Suprapubic skin (tissue), 4 donors: Measurements from ENCODE around the gene ATP5F1A. TPM values are rescaled to one million over a fixed set of nuclear protein-coding genes. Genes with fewer than 3 reads are reported as not detected.

Experiments used
- DNase-seq, 2 donors: peaks; one replicate each; pipeline ENCODE4 v3.0.0-alpha.2; 2019; ENCODE audit warnings: low spot score in 2 of 2
- H3K27ac ChIP-seq: fragments of 200-600 bp; sonication (generic); one replicate; pipeline ENCODE4 v1.5.1; 2019
- H3K27me3 ChIP-seq: fragments of 200-600 bp; sonication (generic); one replicate; pipeline ENCODE4 v1.5.1; 2019
- H3K36me3 ChIP-seq: fragments of 200-600 bp; sonication (generic); one replicate; pipeline ENCODE4 v1.5.1; 2019
- H3K4me1 ChIP-seq: fragments of 200-600 bp; sonication (generic); one replicate; pipeline ENCODE4 v1.5.1; 2019
- H3K4me3 ChIP-seq: fragments of 200-600 bp; sonication (generic); one replicate; pipeline ENCODE4 v1.5.1; 2019; ENCODE audit warnings: mild to moderate bottlenecking
- H3K9me3 ChIP-seq: fragments of 200-600 bp; sonication (generic); one replicate; pipeline ENCODE4 v1.5.1; 2019
- EP300 ChIP-seq: sonication (generic); formaldehyde crosslinking; IDR thresholded peaks from one replicate; pipeline ENCODE4 v1.6.1; 2017; ENCODE audit warnings: antibody characterized with exemption
- POLR2A ChIP-seq, 2 donors: fragments of 450-650 bp; IDR thresholded peaks; one replicate each; pipeline ENCODE4 v1.6.1; 2017; ENCODE audit warnings: antibody characterized with exemption in 2 of 2, mild to moderate bottlenecking in 2 of 2, moderate library complexity in 2 of 2
- POLR2AphosphoS5 ChIP-seq, 3 donors: sonication (generic); formaldehyde crosslinking; IDR thresholded peaks; one replicate each; pipeline ENCODE4 v1.6.1; 2017; ENCODE audit warnings: antibody characterized with exemption in 3 of 3
- WGBS: methylation state at CpG from one replicate; pipeline ENCODE4 v1.1.5; 2018; 5-methylcytosine and 5-hydroxymethylcytosine counted together
- total RNA-seq, 4 donors: library from RNA; depleted of rRNA; stranded (reverse); fragments of >200 nt; gene quantifications; one replicate each; pipeline ENCODE4 v1.1.0, GENCODE V29; 2016
- TF ChIP-seq, protein P1 (sequence below), 2 donors: fragments of 200-600 bp in 1 of 2; fragments of 450-650 bp in 1 of 2; sonication (generic) in 1 of 2; IDR thresholded peaks; one replicate each; pipeline ENCODE4 v1.5.1; 2016 to 2019; ENCODE audit warnings: antibody characterized with exemption in 2 of 2, mild to moderate bottlenecking in 1 of 2, moderate library complexity in 1 of 2

Gene ATP5F1A
- total RNA-seq, 4 donors from 2014 or later = 250 to 584 (median 489) TPM

DNA sequence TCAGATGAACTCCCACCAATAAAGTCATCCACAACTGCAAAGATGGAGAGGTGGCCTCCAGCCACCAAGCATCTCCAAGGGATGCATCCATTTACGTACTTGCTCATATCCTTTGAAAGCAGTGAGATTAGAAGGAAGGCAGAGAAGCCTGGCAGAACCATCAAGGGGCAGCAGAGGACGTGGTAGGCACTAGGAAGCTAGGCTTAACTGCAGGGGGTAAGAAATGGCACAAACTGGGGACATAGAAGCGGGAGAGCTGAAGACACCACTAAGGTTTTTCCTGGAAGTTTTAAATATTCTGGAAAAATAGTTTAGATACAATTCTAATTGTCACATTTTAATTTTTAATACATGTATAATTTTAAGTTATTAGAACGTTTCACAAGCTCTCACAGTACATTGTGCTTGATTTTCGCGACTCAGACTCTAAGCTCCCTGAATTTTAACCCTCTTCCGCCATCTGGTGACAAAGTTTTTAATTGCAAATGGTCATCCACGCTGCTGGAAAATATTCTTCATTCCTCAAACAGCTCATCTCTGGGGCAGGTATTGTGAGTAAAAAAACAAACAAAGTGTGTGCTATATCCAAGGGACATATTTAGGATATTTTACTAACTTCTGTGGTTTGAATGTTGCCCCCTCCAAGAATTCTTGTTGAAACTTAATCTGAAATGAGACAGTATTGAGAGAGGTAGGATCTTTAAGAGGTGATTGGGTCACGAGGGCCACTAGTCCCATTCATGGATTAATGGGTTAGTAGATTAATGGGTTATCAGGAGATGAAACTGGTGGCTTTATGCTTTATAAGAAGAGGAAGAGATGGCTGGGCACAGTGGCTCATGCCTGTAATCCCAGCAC, 24.4 kb downstream of the ATP5F1A start:
- 26% methylated on average over 9 of the region's 9 CpGs for WGBS
- Histone ChIP-seq H3K4me1 (peaks cover 39% of the 10 kb centered on the region), H3K27me3 (no peaks in the 10 kb centered on the region), H3K9me3 (no peaks in the 10 kb centered on the region), H3K4me3 (no peak overlapping the region), H3K36me3 (peaks cover 13% of the 10 kb centered on the region), H3K27ac (no peak overlapping the region)
- no peak for TF ChIP-seq POLR2AphosphoS5 (IDR thresholded peaks at IDR 0.05)
- TF ChIP-seq, protein P1, sequence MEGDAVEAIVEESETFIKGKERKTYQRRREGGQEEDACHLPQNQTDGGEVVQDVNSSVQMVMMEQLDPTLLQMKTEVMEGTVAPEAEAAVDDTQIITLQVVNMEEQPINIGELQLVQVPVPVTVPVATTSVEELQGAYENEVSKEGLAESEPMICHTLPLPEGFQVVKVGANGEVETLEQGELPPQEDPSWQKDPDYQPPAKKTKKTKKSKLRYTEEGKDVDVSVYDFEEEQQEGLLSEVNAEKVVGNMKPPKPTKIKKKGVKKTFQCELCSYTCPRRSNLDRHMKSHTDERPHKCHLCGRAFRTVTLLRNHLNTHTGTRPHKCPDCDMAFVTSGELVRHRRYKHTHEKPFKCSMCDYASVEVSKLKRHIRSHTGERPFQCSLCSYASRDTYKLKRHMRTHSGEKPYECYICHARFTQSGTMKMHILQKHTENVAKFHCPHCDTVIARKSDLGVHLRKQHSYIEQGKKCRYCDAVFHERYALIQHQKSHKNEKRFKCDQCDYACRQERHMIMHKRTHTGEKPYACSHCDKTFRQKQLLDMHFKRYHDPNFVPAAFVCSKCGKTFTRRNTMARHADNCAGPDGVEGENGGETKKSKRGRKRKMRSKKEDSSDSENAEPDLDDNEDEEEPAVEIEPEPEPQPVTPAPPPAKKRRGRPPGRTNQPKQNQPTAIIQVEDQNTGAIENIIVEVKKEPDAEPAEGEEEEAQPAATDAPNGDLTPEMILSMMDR (IDR thresholded peaks at IDR 0.05) = peak; percentile 37 to 46
- no peak for DNase-seq

DNA sequence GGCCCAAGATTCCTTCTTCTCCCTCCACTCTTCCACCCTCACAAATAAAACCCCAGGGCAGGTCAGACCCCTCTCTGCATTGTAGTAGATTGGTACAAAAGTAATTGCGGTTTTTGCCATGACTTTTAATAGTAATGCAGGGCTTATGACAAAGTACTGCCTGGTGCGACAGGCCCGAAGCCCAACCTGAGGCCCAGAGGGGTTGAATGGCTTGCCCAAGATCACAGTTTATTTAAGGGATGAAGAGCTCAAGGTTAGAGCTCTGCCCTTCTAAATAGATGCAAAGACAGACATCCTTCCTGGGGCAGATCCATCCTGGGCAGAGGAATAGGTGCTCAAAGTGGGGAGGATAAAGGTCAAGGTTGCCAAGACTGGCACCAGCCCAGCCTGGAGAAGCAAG, 25.1 kb downstream of the ATP5F1A start:
- H3K36me3 ChIP-seq = peaks cover 7% of the 10 kb centered on the region
- peaks cover 42% of the 10 kb centered on the region for H3K4me1 ChIP-seq
- H3K27me3 ChIP-seq = no peaks in the 10 kb centered on the region
- no peak overlapping the region for H3K4me3 ChIP-seq
- H3K9me3 ChIP-seq = no peaks in the 10 kb centered on the region
- DNase-seq = no peak
- 87% methylated on average over 3 of the region's 3 CpGs for WGBS
- TF ChIP-seq POLR2A (IDR thresholded peaks at IDR 0.05) (no peak), EP300 (no peak), POLR2AphosphoS5 (IDR thresholded peaks at IDR 0.05) (no peak)
- TF ChIP-seq, protein P1 (IDR thresholded peaks at IDR 0.05) = no peak
- H3K27ac ChIP-seq = no peak overlapping the region

DNA sequence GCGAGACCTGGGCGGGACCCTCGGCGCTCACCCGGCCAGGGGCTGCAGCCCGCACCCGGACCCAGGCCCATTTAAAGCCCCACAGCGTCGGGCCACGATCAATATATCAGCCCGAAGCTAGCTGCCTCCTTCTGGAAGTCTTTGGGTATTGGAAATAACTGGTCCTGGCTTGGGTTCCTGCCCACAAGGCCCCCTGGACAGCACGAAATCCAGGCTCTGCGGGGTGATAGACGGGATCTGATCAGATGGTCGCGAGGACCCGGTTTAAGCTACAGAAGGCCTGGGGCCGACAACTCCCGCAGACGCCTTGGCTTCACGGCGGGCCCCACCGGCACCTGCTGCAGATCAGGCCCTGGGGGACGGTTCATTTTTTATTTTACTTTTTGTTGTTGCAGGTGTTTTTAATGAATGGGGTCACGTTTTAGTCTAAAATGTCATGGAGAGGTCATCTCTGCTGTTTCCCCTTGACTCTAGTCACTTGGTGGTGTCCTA, 25.7 kb downstream of the ATP5F1A start:
- no peaks in the 10 kb centered on the region for H3K9me3 ChIP-seq
- 53% methylated on average over 9 of the region's 25 CpGs for WGBS
- H3K4me1 ChIP-seq = peaks cover 42% of the 10 kb centered on the region
- H3K27ac ChIP-seq = no peak overlapping the region
- no peaks in the 10 kb centered on the region for H3K27me3 ChIP-seq
- no peak for DNase-seq
- TF ChIP-seq, protein P1 (IDR thresholded peaks at IDR 0.05) = no peak
- no peak for TF ChIP-seq POLR2AphosphoS5 (IDR thresholded peaks at IDR 0.05)
- no peak for TF ChIP-seq POLR2A (IDR thresholded peaks at IDR 0.05)
- no peak for TF ChIP-seq EP300
- peaks cover 3% of the 10 kb centered on the region for H3K36me3 ChIP-seq
- H3K4me3 ChIP-seq = peak overlapping the region; percentile 74

DNA sequence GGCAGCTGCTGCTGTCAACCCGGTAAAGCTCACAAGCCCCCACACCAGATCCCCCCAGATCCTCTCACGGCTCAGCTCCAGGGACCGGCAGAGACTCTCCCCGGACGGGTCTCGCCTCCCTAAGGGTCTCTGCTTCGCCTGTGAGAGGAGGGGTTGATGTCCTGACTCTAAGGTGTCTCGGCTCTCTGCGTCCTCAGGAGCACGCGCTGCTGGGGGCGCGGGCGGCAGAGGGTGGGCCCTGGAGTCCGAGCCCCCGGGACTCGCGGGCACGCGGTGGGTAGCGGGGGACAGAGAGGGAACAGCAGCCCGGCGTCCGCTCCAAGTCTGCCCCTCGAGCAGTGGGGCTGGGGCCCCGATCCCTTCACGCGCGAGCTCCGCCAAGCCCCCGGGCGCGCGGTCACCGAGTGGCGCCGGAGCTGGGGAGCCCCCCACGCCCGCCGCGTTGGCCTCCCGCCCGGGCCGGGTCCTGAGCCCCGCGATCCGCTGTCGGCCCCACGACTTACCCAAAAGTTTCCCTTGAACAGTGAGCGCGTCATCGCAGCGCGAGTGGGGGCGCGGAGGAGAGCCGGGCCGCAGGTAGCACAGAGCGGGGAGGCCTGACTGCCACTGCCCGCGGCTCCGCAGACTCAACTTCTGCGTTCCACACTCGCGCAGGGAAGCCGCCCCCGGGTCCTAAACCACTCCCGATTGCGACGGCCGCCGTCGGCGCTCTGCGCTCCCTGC, 26.3 kb downstream of the ATP5F1A start, which contains the start of gene PSTPIP2:
TSS of gene PSTPIP2 (minus strand) at position 608 of the 723 bp plus-strand sequence. CDS start at position 536, 72 bp downstream.
- H3K27ac ChIP-seq = no peak within 1 kb of the TSS
- TF ChIP-seq, protein P1 (IDR thresholded peaks at IDR 0.05) = no peak
- peak in 1 of 3 donors; percentile 13 for TF ChIP-seq POLR2AphosphoS5 (IDR thresholded peaks at IDR 0.05)
- no peaks in the 10 kb centered on the region for H3K9me3 ChIP-seq
- WGBS = no CpG with 5 or more reads among the region's 75 CpGs
- DNase-seq = peak; percentile 76 to 91
- no peaks in the 10 kb centered on the region for H3K36me3 ChIP-seq
- no peaks in the 10 kb centered on the region for H3K27me3 ChIP-seq
- peak within 1 kb of the TSS; percentile 74 for H3K4me3 ChIP-seq
- peaks cover 42% of the 10 kb centered on the region for H3K4me1 ChIP-seq
